Measurements from ENCODE around the gene CASKIN1.

The CASKIN1 gene

GRCh38 chr16:2151188-2152091, 45.0 kb downstream of the CASKIN1 start:
- peak overlapping the region; percentile 94 for H3K27ac ChIP-seq
- TF ChIP-seq ZFX (IDR thresholded peaks at IDR 0.05; ENCODE audit: borderline replicate concordance) (no peak), CTCF (IDR thresholded peaks at IDR 0.05) (no peak)

- H3K27ac ChIP-seq = peak overlapping the region; percentile 94
- no peak for TF ChIP-seq CTCF (IDR thresholded peaks at IDR 0.05)
These were observed 45.8 kb downstream of the CASKIN1 start for GRCh38 chr16:2150418-2151187.

GRCh38 chr16:2149630-2150417, 46.6 kb downstream of the CASKIN1 start:
- H3K27ac ChIP-seq = peak overlapping the region; percentile 94
- TF ChIP-seq ZFX (IDR thresholded peaks at IDR 0.05; ENCODE audit: borderline replicate concordance) (no peak), CTCF (IDR thresholded peaks at IDR 0.05) (no peak)

GRCh38 chr16:2148714-2149629, 47.4 kb downstream of the CASKIN1 start:
- TF ChIP-seq CTCF (IDR thresholded peaks at IDR 0.05) (peak; percentile 42), ZFX (IDR thresholded peaks at IDR 0.05; ENCODE audit: borderline replicate concordance) (no peak)

GRCh38 chr16:2147981-2148671, 48.3 kb downstream of the CASKIN1 start, which contains the start of gene RAB26:
Gene RAB26 (plus strand): TSS chr16:2148625. CDS start chr16:2148784, 159 bp downstream.
- peak within 1 kb of the TSS; percentile 94 for H3K27ac ChIP-seq

More at GRCh38 chr16:2148714-2149629, 47.4 kb downstream of the CASKIN1 start:
- peak overlapping the region; percentile 94 for H3K27ac ChIP-seq

More at GRCh38 chr16:2147981-2148671, 48.3 kb downstream of the CASKIN1 start, which contains the start of gene RAB26:
- TF ChIP-seq CTCF (IDR thresholded peaks at IDR 0.05) (no peak), ZFX (IDR thresholded peaks at IDR 0.05; ENCODE audit: borderline replicate concordance) (no peak)
